Measurements from ENCODE around the gene FAM187B.
A peak's percentile ranks its signal among the peaks of the same experiment; 100 is the strongest.

The FAM187B gene

DNA sequence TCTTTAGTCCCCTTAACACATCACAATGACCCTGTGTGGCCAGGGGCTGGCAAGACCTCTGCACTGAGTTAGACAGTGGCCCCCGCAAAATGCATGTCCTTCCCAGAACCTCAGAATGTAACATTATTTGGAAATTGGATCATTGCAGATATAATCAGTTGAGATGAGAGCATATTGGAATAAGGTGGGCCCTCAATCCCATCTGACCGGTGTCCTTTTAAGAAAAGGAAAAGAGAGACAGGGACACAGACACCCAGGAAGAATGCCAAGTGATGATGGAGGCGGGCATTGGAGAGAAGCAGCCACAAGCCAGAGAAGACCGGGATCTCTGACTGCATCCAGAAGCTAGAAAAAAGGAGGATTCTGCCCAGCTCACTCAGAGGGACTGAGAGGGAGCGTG is 1.8 kb downstream of the FAM187B start:
- no peak for TF ChIP-seq POLR2A (IDR thresholded peaks at IDR 0.05; ENCODE audit: extremely low read depth, insufficient read length)
- TF ChIP-seq, protein P1, sequence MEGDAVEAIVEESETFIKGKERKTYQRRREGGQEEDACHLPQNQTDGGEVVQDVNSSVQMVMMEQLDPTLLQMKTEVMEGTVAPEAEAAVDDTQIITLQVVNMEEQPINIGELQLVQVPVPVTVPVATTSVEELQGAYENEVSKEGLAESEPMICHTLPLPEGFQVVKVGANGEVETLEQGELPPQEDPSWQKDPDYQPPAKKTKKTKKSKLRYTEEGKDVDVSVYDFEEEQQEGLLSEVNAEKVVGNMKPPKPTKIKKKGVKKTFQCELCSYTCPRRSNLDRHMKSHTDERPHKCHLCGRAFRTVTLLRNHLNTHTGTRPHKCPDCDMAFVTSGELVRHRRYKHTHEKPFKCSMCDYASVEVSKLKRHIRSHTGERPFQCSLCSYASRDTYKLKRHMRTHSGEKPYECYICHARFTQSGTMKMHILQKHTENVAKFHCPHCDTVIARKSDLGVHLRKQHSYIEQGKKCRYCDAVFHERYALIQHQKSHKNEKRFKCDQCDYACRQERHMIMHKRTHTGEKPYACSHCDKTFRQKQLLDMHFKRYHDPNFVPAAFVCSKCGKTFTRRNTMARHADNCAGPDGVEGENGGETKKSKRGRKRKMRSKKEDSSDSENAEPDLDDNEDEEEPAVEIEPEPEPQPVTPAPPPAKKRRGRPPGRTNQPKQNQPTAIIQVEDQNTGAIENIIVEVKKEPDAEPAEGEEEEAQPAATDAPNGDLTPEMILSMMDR (IDR thresholded peaks at IDR 0.05; ENCODE audit: low read depth, low read length) = no peak
- no peak for TF ChIP-seq MAX (IDR thresholded peaks at IDR 0.05; ENCODE audit: low read depth, low read length)
- DNase-seq (ENCODE audit: low read depth) = no peak
- no peak overlapping the region for H3K4me3 ChIP-seq (ENCODE audit: low read depth, low read length)

DNA sequence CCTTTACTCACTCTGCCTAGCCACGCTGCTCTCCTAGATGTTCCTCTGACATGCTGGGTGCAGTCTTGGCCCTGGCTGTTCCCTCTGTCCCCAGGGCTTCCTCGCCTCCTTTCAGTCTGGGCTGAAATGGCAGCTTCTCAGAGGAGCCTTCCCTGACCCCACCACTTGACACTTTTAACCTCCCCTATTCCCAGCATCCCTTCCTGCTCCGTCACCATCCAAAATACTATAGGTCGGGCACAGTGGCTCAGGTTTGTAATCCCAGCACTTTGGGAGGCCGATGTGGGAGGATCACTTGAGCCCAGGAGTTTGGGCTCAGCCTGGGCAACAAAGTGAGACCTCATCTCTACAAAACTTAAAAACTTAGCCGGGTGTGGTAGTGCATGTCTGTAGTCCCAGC is 2.6 kb downstream of the FAM187B start:
- DNase-seq (ENCODE audit: low read depth) = no peak
- no peak for TF ChIP-seq POLR2A (IDR thresholded peaks at IDR 0.05; ENCODE audit: extremely low read depth, insufficient read length)
- TF ChIP-seq, protein P1 (IDR thresholded peaks at IDR 0.05; ENCODE audit: low read depth, low read length) = no peak
- no peak for TF ChIP-seq MYC (IDR thresholded peaks at IDR 0.05; ENCODE audit: low read depth, low read length)
- no peak for TF ChIP-seq MAX (IDR thresholded peaks at IDR 0.05; ENCODE audit: low read depth, low read length)
- no peak overlapping the region for H3K4me3 ChIP-seq (ENCODE audit: low read depth, low read length)

DNA sequence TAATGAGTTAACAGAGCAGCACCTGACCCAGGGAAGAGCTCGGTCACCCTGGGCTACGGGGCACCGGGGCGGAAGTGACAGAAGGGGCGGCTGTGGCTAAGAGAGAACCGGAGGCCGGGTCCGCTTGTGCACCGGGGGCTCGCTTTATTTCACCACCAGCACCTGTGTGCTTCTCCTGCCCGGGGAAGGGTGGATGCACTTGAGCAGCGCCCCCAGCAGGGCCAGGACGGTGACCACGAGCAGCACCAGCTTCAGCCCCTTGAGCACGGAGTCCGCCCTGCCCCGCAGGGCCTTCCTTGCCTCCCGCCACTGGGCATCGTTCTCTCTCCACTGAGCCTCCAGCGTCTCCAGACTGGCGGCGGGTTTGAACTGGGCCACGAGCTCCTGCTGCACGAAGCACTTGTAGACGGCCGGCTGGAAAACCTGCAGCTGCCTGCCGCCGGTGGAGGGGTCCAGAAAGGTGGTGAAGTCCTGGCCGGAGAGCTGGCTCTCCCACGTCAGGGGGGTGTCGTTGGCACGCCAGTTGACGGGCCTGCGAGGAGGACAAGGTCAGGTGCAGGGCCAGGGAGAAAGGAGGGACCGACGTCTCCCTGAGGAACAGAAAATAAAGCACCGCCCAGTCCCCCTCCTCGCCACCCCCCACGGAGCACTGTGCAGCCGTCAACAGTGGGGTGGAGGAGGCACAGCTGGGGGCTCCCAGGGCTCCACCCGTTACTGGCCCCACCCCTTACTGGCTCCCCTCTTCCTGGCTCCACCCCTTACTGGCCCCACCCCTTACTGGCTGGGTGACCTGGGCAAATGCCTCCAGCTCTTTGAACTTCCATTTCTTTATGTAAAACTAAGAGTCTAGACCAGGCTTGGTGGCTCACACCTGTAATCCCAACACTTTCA is 3.6 kb downstream of the FAM187B start:
- no peak for DNase-seq (ENCODE audit: low read depth)
- TF ChIP-seq POLR2A (IDR thresholded peaks at IDR 0.05; ENCODE audit: extremely low read depth, insufficient read length) (no peak), MAX (IDR thresholded peaks at IDR 0.05; ENCODE audit: low read depth, low read length) (no peak), MYC (IDR thresholded peaks at IDR 0.05; ENCODE audit: low read depth, low read length) (no peak)
- TF ChIP-seq, protein P1 (IDR thresholded peaks at IDR 0.05; ENCODE audit: low read depth, low read length) = no peak
- H3K4me3 ChIP-seq (ENCODE audit: low read depth, low read length) = no peak overlapping the region

DNA sequence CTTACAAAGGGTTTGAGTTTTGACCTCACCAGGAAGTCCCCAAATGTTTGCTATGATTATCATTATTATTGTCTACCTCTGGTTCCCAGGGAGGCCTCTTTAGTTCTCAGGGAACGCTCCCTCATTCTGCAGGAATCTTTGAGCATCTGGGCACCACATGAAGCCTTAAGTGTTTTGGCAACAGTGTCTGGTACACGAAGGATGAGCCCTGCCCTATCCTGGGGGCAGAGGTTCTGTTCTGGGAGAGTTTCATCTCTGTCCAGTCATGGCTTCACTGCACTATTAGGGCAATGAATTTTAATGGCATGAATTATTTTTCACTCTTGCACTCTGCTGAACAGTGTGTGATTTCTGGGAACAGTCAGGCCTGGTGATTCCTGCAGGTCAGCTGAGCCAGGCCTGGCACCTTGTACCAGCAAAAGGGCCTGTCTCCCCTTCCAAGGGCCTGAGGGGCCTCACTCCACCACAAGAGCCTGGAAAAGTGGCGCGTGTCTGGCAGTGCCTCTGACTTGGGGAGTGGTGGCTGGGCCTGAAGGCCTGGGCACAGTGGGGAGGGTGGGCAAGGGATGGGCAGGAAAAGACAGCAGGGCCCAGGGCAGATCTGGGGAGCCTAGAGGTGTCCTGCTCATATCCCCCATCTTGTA is 4.6 kb downstream of the FAM187B start:
- DNase-seq (ENCODE audit: low read depth) = no peak
- no peak overlapping the region for H3K4me3 ChIP-seq (ENCODE audit: low read depth, low read length)
- TF ChIP-seq, protein P1 (IDR thresholded peaks at IDR 0.05; ENCODE audit: low read depth, low read length) = no peak
- TF ChIP-seq MAX (IDR thresholded peaks at IDR 0.05; ENCODE audit: low read depth, low read length) = no peak
- no peak for TF ChIP-seq POLR2A (IDR thresholded peaks at IDR 0.05; ENCODE audit: extremely low read depth, insufficient read length)
- no peak for TF ChIP-seq MYC (IDR thresholded peaks at IDR 0.05; ENCODE audit: low read depth, low read length)

- no peak for TF ChIP-seq MYC (IDR thresholded peaks at IDR 0.05; ENCODE audit: low read depth, low read length)
- no peak for TF ChIP-seq POLR2A (IDR thresholded peaks at IDR 0.05; ENCODE audit: extremely low read depth, insufficient read length)
- TF ChIP-seq MAX (IDR thresholded peaks at IDR 0.05; ENCODE audit: low read depth, low read length) = peak; percentile 83
- TF ChIP-seq, protein P1 (IDR thresholded peaks at IDR 0.05; ENCODE audit: low read depth, low read length) = no peak
- peak; percentile 34 for DNase-seq (ENCODE audit: low read depth)
- H3K4me3 ChIP-seq (ENCODE audit: low read depth, low read length) = no peak overlapping the region
Measured at GRCh38 chr19:35223084-35223790, 5.3 kb downstream of the FAM187B start.

Data from NB4 (cell line).